ENCODE measurements around the gene OR10A6. TPM values are rescaled to one million over a fixed set of nuclear protein-coding genes. Genes with fewer than 3 reads are reported as not detected.

The OR10A6 gene
- total and polyA plus RNA-seq, 9 of the 15 experiments (the other 6 are each of a cell fraction or from before 2014, with no cell fraction given): not detected

- Histone ChIP-seq H4K20me1 (replicated peaks; ENCODE audit: control insufficient read depth, insufficient read depth, low read length) (no peaks in the 10 kb centered on the region), H3K4me1 (replicated peaks in 1 of 2; ENCODE audit: control insufficient read depth in 2 of 2, insufficient read depth in 2 of 2, low read length in 2 of 2) (no peaks in the 10 kb centered on the region), H3K9me1 (ENCODE audit: control insufficient read depth, insufficient read depth, low read length) (no peaks in the 10 kb centered on the region), H3K9ac (ENCODE audit: insufficient read depth in 1 of 2, low read depth in 2 of 2, low read length in 2 of 2) (no peak overlapping the region), H3K9me3 (replicated peaks; ENCODE audit: control insufficient read depth, insufficient read depth, low read depth, low read length) (no peaks in the 10 kb centered on the region), H3K4me3 (no peak overlapping the region), H3K27ac (ENCODE audit: extremely low read depth, low read depth, low read length) (no peak overlapping the region), H3K36me3 (ENCODE audit: control insufficient read depth, insufficient read depth, low read length) (no peaks in the 10 kb centered on the region), H2AFZ (ENCODE audit: low read depth, low read length) (no peak overlapping the region), H3K79me2 (ENCODE audit: control insufficient read depth, insufficient read depth, low read length) (no peaks in the 10 kb centered on the region), H3K27me3 (ENCODE audit: control insufficient read depth in 2 of 2, insufficient read depth in 2 of 2, low read length in 2 of 2) (no peaks in the 10 kb centered on the region), H3K4me2 (ENCODE audit: insufficient read depth, low read length) (no peak overlapping the region)
- WGBS (ENCODE audit: insufficient coverage, low coverage, missing lambda C conversion rate): 0% methylated on average over 5 of the region's 5 CpGs
- intact Hi-C loops (cut with micrococcal nuclease): no loop called here
- CTCF ChIA-PET (ENCODE audit: low intra/inter-chr PET ratio): no interaction called here
- no peak for TF ChIP-seq TEAD1 (CRISPR knock-in tag; IDR thresholded peaks at IDR 0.05)
- no peak for TF ChIP-seq GABPA (tag; conservative IDR thresholded peaks at IDR 0.05; ENCODE audit: low read depth)
- no peak for TF ChIP-seq SRSF1 (IDR thresholded peaks at IDR 0.05; ENCODE audit: low read depth, low read length)
- no peak for TF ChIP-seq ZC3H11A (IDR thresholded peaks at IDR 0.05; ENCODE audit: low read depth, low read length)
- no peak for TF ChIP-seq GATAD2B (IDR thresholded peaks at IDR 0.05; ENCODE audit: borderline replicate concordance)
- TF ChIP-seq MEF2A (IDR thresholded peaks at IDR 0.05; ENCODE audit: control insufficient read depth, low read depth, low read length): no peak
- TF ChIP-seq, protein P1, sequence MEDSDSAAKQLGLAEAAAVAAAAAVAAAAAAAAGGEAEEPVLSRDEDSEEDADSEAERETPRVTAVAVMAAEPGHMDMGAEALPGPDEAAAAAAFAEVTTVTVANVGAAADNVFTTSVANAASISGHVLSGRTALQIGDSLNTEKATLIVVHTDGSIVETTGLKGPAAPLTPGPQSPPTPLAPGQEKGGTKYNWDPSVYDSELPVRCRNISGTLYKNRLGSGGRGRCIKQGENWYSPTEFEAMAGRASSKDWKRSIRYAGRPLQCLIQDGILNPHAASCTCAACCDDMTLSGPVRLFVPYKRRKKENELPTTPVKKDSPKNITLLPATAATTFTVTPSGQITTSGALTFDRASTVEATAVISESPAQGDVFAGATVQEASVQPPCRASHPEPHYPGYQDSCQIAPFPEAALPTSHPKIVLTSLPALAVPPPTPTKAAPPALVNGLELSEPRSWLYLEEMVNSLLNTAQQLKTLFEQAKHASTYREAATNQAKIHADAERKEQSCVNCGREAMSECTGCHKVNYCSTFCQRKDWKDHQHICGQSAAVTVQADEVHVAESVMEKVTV (CRISPR knock-in tag; IDR thresholded peaks at IDR 0.05): no peak
- no peak for TF ChIP-seq SRSF3 (IDR thresholded peaks at IDR 0.05; ENCODE audit: insufficient read depth, low read length)
- TF ChIP-seq MBD2 (IDR thresholded peaks at IDR 0.05; ENCODE audit: borderline replicate concordance, low read depth): no peak
- TF ChIP-seq MTA1 (IDR thresholded peaks at IDR 0.05; ENCODE audit: borderline replicate concordance): no peak
- no peak for TF ChIP-seq ZNF347 (CRISPR knock-in tag; IDR thresholded peaks at IDR 0.05; ENCODE audit: low read depth)
- no peak for TF ChIP-seq MED1 (CRISPR knock-in tag; IDR thresholded peaks at IDR 0.05; ENCODE audit: borderline replicate concordance)
- TF ChIP-seq NFYB (IDR thresholded peaks at IDR 0.05; ENCODE audit: extremely low read depth, insufficient read length): no peak
- TF ChIP-seq NCOA1 (IDR thresholded peaks at IDR 0.05; ENCODE audit: low read depth): no peak
- in situ Hi-C loops (cut with MboI): loop anchor here (10.0 kb wide), 1 partner anchor 205 kb away; no protein-coding TSS in a partner anchor
- ATAC-seq: no peak
- no peak for DNase-seq (ENCODE audit: extremely low read depth in 1 of 4, low spot score in 3 of 4)
- POLR2A ChIA-PET: no interaction called here
- no peak for FAIRE-seq
- BruUV-seq (replicated peaks): no TSS peak
Measured at GRCh38 chr11:7889985-7890384, 41.1 kb downstream of the OR10A6 start.

Data from K562 (cell line).